Small intestine (tissue), 7 donors: ENCODE measurements around the gene ZDHHC4. TPM values are rescaled to one million over a fixed set of nuclear protein-coding genes. Genes with fewer than 3 reads are reported as not detected.

ENCODE experiments used
- DNase-seq, 2 donors: peaks; one replicate each; pipeline versions ENCODE4 v3.0.0 to v3.0.0-alpha.2; 2013
- FAIRE-seq: peaks from 2 replicates; lab custom pipeline; 2012; peaks lifted over from hg19 to GRCh38; lab: Jason Lieb, UNC
- H3K27ac ChIP-seq, 3 donors: one replicate each; pipeline ENCODE4 v1.5.1; 2013; ENCODE audit warnings: low read length in 2 of 3, mild to moderate bottlenecking in 2 of 3, control low read depth in 1 of 3, inconsistent platforms in 1 of 3, low read depth in 1 of 3, moderate library complexity in 1 of 3
- H3K27me3 ChIP-seq, 3 donors: one replicate each; pipeline ENCODE4 v1.6.1; 2013; ENCODE audit warnings: low read length in 3 of 3, inconsistent platforms in 1 of 3; ENCODE audit not compliant: control insufficient read depth in 3 of 3, insufficient read depth in 3 of 3
- H3K36me3 ChIP-seq, 3 donors: one replicate each; pipeline ENCODE4 v1.6.1; 2013; ENCODE audit warnings: low read length in 3 of 3, inconsistent platforms in 1 of 3, low read depth in 1 of 3, mild to moderate bottlenecking in 1 of 3, moderate library complexity in 1 of 3; ENCODE audit not compliant: control insufficient read depth in 3 of 3, insufficient read depth in 2 of 3
- H3K4me1 ChIP-seq, 3 donors: one replicate each; pipeline ENCODE4 v1.6.1; 2013; ENCODE audit warnings: low read length in 2 of 3, inconsistent platforms in 1 of 3, low read depth in 1 of 3, mild to moderate bottlenecking in 1 of 3, moderate library complexity in 1 of 3; ENCODE audit not compliant: control insufficient read depth in 3 of 3, insufficient read depth in 2 of 3
- H3K4me3 ChIP-seq, 3 donors: one replicate each; pipeline ENCODE4 v1.5.1; 2013; ENCODE audit warnings: low read length in 3 of 3, control low read depth in 1 of 3, inconsistent platforms in 1 of 3, low read depth in 1 of 3, mild to moderate bottlenecking in 1 of 3, moderate library complexity in 1 of 3
- H3K9me3 ChIP-seq, 2 donors: one replicate each; pipeline ENCODE4 v1.6.1; 2013; ENCODE audit warnings: low read depth in 1 of 2, low read length in 1 of 2; ENCODE audit not compliant: control insufficient read depth in 2 of 2, insufficient read depth in 1 of 2
- WGBS, 3 donors: extraction: QIAGEN DNeasy Blood & Tissue Kit; methylation state at CpG; one replicate each; pipeline ENCODE4 v1.1.7; 2013; 5-methylcytosine and 5-hydroxymethylcytosine counted together
- polyA plus RNA-seq, 4 donors: library from polyadenylated mRNA; stranded (reverse) in 3 of 4; unstranded in 1 of 4; fragments of 200-250 nt in 3 of 4; fragments of 120-200 nt in 1 of 4; gene quantifications; one replicate each; pipeline versions ENCODE4 v1.2.1 to v1.2.3, GENCODE V29; 2013
- donor health status: healthy with polysubstance abuse.
- donor health status: control.
- donor health status: control.
- donor health status: Bipolar disorder and iron deficiency.
- donor health status: healthy.

Gene ZDHHC4
- polyA plus RNA-seq, 4 donors: 34.0 to 67.2 (median 40.0) TPM

DNA sequence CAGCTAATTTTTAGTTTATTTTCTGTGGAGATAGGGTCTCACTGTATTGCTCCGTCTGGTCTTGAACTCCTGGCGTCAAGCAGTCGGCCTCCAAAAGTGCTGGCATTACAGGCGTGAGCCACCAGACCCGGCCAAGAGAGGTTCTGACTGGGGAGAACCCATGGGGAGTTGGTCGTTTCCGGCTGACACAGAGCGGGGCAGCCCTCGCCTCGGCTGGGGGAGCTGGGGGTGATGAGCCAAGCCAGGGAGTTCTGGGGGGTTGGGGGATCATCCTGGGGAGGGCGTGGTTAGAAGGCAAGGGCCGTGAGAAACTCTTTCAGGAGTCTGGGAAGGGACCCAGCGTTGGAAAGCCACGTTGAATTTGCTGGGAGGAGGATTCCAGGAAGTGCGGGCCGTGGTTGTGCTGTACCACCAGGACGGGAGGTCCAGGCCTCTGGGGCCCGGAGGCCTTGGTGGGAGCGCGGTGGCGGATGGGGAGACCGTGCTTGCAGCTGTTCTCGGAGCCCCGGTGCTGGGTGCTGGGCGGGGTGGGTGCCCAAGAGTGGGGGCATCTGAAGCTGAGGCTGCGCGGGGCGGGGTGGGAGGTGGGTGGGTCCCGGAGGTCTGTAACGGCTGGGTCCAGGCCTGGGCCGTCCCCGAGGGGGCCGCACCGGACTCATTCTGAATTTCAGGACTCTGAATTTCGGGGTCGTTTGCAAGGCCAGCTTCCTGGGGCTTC lies 29.8 kb downstream of the ZDHHC4 start:
- DNase-seq: no peak
- peaks cover 5 to 64% (median 6%) of the 10 kb centered on the region in 3 donors for H3K36me3 ChIP-seq
- no peak overlapping the region for H3K27ac ChIP-seq
- no peak overlapping the region for H3K4me3 ChIP-seq
- 92 to 95% (median 94%) methylated on average over 30 to 36 of the region's 36 CpGs for WGBS, 3 donors
- FAIRE-seq: no peak
- H3K9me3 ChIP-seq: no peaks in the 10 kb centered on the region
- H3K27me3 ChIP-seq: no peaks in the 10 kb centered on the region
- no peaks in the 10 kb centered on the region for H3K4me1 ChIP-seq

DNA sequence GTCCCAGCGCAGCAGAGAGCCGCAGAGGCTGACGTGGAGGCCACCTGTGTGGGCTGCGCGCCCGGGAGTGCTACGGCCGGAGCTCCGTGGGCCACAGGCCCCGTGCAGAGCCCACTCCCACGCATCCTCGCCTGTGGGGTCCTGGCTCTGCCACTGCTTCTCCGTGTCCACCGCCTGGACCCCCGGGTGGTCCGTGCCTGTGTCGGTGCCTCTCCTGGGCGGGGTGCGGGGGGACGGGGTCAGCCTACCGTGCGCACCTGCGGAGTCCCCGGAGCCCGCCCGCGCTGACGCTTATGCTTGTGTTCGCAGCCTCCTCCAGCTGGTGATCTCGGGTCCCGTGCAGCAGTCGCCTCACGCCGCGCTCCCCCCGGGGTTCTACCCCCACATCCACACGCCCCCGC lies 30.4 kb downstream of the ZDHHC4 start:
- Histone ChIP-seq H3K4me1 (no peaks in the 10 kb centered on the region), H3K9me3 (no peaks in the 10 kb centered on the region), H3K27me3 (no peaks in the 10 kb centered on the region), H3K4me3 (no peak overlapping the region), H3K27ac (no peak overlapping the region), H3K36me3 (peaks cover 5 to 58% (median 6%) of the 10 kb centered on the region in 3 donors)
- DNase-seq (no peak), FAIRE-seq (no peak)
- WGBS, 3 donors: 93 to 96% (median 95%) methylated on average over 35 to 38 of the region's 38 CpGs

DNA sequence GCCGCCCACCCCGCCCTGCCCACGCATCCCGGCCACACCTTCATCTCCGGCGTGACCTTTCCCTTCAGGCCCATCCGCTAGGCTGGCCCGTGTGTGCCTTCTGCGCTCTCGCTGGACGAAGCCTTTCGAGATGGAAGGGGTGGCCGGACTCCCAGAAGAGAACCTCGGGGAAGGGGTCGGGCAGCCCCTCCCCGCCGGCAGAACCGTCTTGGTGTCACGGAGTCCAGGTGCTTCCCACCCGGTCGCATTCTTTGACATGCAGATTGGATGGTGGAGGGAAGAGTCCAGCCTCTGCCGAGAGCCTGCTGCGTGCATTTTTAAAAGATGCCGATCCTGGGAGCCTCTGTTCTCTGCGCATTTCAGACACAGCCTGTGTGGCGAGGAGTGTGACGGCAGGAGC lies 30.8 kb downstream of the ZDHHC4 start:
- WGBS, 3 donors: 89 to 96% (median 94%) methylated on average over 27 of the region's 27 CpGs
- DNase-seq (no peak), FAIRE-seq (no peak)
- Histone ChIP-seq H3K4me1 (no peaks in the 10 kb centered on the region), H3K4me3 (no peak overlapping the region), H3K27me3 (no peaks in the 10 kb centered on the region), H3K9me3 (no peaks in the 10 kb centered on the region), H3K27ac (no peak overlapping the region), H3K36me3 (peaks cover 5 to 53% (median 6%) of the 10 kb centered on the region in 3 donors)

DNA sequence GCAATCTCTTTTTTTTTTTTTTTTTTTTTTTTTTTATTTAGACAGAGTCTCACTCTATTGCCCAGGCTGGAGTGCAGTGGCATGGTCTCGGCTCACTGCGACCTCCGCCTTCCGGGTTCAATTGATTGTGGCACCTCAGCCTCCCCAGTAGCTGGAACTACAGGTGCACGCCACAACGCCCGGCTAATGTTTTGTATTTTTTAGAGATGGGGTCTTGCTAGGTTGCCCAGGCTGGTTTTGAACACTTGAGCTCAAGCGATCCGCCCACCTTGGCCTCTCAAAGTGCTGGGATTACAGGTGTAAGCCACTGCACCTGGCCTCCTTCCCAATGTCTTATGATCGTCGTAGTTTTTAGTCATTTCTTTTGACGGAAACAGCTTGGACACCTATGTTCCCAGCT lies 31.5 kb downstream of the ZDHHC4 start:
- WGBS, 3 donors: 94 to 95% (median 95%) methylated on average over 12 of the region's 12 CpGs
- Histone ChIP-seq H3K9me3 (no peaks in the 10 kb centered on the region), H3K27ac (no peak overlapping the region), H3K27me3 (no peaks in the 10 kb centered on the region), H3K36me3 (peaks cover 5 to 47% (median 6%) of the 10 kb centered on the region in 3 donors), H3K4me1 (no peaks in the 10 kb centered on the region), H3K4me3 (no peak overlapping the region)
- FAIRE-seq (no peak), DNase-seq (no peak)

DNA sequence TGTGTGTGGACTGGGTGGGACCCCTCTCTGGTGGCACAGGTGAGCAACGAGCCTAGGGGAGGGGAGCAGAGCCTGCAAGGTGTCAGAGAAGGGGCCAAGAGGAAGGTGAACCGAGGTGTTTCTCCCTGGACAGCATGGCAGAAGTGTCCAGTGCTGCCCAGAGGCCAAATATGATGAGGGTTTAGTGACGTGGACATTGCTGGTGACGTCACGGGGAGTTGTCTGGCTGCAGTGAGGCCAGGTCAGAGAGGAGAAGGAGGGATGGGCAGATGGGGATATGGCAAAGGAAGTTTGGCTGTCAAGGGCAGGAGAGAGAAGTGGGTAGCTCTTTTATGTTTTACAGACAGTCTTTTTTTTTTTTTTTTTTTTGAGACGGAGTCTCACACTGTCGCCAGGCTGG lies 35.6 kb downstream of the ZDHHC4 start:
- DNase-seq (no peak), FAIRE-seq (no peak)
- peaks cover 0 to 7% (median 0%) of the 10 kb centered on the region in 3 donors for H3K4me1 ChIP-seq
- H3K4me3 ChIP-seq: no peak overlapping the region
- H3K36me3 ChIP-seq: peaks cover 3 to 23% (median 5%) of the 10 kb centered on the region in 3 donors
- peaks cover 0 to 8% (median 3%) of the 10 kb centered on the region in 3 donors for H3K27me3 ChIP-seq
- WGBS, 3 donors: 49 to 69% (median 58%) methylated on average over 5 to 7 of the region's 7 CpGs
- no peaks in the 10 kb centered on the region for H3K9me3 ChIP-seq
- no peak overlapping the region for H3K27ac ChIP-seq

DNA sequence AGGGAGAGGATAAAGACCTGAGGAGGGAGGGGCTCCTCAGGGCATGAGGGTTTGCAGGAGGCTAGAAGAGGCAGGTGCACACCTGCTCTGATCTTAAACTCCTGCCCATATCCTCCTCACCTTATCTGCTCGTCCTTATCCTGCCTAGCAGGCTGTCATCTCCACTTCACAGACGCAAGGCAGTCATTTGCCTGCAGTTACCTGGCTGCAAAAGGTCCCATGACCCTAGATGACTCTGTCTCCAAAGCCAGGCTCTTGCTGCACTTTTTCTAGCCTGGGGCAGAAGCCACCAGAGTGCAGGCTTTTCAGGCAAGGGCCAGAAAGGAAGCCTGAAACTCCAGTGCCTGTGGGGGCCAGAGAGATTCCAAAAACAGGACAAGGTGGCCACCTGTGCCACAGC lies 36.5 kb downstream of the ZDHHC4 start:
- Histone ChIP-seq H3K4me1 (peaks cover 0 to 7% (median 0%) of the 10 kb centered on the region in 3 donors), H3K36me3 (peaks cover 0 to 16% (median 0%) of the 10 kb centered on the region in 3 donors), H3K27me3 (peaks cover 0 to 8% (median 3%) of the 10 kb centered on the region in 3 donors), H3K4me3 (no peak overlapping the region), H3K9me3 (no peaks in the 10 kb centered on the region), H3K27ac (no peak overlapping the region)
- FAIRE-seq: no peak
- DNase-seq: no peak
- WGBS, 3 donors: 0 to 30% (median 12%) methylated on average over 2 of the region's 2 CpGs

DNA sequence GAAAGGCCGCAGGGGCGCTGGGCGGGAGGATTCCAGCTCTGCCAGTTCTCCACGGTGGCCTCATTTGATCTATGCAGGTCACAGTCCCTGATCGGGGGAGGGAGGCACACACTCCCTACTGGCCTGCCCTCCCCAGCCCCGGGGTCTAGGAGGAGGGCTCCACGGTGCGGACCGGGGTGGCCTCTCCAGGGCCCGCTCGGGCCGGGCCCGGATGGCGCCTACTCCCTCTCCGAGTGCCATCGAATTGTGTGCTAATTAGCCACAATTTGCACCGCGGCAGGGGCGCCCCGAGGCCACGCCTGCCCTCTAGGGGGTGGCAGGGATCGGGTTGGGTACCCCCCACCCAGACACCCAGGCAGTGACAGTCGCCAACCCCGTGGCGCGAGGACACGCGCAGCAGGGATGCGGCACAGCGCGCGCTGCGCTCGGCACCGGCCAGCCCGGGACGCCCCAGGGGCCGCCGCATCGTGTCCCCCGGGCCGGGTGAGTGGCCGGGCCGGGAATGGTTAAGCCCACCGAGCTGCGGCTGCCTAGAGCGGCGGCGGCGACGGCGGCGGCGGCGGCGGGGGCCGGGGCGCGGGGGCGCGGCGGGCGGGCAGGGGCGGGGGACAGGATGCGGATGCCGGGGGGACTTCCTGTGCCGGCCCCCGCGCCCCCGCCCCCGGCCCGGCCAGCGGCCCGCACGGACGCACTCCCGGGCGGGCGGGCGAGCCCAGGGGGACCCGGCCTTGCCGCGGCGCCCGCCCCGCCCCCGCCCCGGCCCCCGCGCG lies 37.9 kb downstream of the ZDHHC4 start, which contains the start of gene ZNF853:
TSS of gene ZNF853 (plus strand) at position 658 of the 770 bp plus-strand sequence. CDS start 565 bp downstream, outside the sequence.
- Histone ChIP-seq H3K36me3 (peaks cover 0 to 8% (median 0%) of the 10 kb centered on the region in 3 donors), H3K4me1 (peaks cover 0 to 7% (median 0%) of the 10 kb centered on the region in 3 donors), H3K9me3 (no peaks in the 10 kb centered on the region), H3K4me3 (peak within 1 kb of the TSS; percentile 39 to 60 (median 56)), H3K27me3 (peaks cover 0 to 8% (median 3%) of the 10 kb centered on the region in 3 donors), H3K27ac (no peak within 1 kb of the TSS)
- 3 to 12% (median 10%) methylated on average over 20 to 91 of the region's 91 CpGs for WGBS, 3 donors
- DNase-seq: peak in 1 of 2 donors; percentile 44
- no peak for FAIRE-seq
